COLO668 (cell line): ENCODE measurements around the gene ST6GAL2.

Source experiments
- DNase-seq: peaks from one replicate; lab custom pipeline; 2025; ENCODE audit not compliant: unreplicated experiment; lab: John Stamatoyannopoulos, UW

Gene ST6GAL2

DNA sequence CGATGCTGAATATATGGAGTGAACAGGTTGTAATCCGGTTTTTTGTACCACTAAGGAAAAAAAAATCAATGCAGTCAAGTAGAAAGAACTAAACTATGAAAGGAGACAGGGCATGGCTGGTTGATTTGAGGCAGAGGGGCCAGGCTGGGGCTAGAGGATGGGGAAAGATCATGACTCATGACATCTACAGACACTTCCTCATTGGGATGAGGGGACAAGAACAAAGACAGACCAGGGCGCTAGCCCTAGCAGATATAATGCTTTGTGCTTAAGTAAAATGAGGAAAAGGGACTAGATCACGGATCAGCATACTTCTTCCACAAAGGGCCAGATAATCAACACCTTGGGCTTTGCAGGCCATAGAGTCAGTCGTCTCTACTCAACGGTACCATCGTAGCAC, 55.8 kb downstream of the ST6GAL2 start:
- DNase-seq: no peak

DNA sequence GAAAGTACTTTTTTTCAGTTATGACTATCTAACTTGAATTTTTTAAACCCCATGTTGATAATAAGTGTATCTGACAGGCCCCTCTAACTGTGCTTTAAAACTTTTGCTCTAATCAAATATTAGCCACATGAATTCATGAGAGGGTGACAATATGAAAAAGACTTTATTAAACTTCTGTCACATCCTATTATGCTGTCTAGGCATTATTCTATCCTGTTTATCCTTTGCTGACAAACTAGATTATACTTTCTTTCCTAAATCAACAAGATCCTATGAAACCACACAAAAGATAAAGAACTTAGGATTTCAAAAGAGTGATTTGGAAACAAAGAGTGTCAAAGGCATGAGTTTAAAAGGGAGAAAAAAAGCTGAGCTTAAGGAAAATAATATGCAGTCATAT, 57.8 kb downstream of the ST6GAL2 start:
- DNase-seq: no peak

DNA sequence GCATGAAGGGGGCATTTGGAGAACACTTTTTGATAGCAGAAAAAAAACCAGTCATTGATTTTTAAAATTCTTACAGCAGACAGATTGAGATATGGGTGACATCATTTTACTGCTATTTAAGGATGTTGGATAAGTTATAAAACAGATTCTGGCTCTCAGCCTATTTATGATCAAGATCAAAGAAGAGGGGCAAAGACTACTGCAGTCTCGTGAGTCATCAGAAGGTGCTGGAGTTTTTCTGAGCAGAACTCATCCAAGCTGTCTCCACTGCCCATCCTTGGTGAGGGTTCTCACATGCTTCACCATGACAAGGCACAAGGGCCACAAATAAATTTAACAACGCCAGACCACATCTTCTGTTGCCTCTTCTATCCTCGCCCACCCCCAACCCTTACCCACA, 58.8 kb downstream of the ST6GAL2 start:
- DNase-seq: no peak

DNA sequence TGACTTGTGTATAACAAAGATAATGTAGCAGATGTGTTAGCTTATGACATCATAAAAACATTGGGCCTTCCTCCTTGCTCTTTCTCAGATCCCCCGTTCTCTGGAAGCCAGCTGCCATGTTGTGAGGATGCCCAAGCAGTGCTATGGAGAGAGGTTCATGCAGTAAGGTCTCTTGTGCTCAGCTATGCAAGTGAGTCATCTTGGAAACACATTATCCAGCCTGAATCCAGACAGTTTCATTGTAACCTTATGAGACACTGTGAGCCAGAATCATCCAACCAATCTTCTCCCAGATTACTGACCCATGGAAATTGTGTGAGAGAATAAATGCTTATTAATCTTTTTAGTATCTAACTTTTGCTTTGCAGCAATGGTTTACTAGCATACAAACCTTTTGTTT, 60.8 kb downstream of the ST6GAL2 start:
- no peak for DNase-seq

DNA sequence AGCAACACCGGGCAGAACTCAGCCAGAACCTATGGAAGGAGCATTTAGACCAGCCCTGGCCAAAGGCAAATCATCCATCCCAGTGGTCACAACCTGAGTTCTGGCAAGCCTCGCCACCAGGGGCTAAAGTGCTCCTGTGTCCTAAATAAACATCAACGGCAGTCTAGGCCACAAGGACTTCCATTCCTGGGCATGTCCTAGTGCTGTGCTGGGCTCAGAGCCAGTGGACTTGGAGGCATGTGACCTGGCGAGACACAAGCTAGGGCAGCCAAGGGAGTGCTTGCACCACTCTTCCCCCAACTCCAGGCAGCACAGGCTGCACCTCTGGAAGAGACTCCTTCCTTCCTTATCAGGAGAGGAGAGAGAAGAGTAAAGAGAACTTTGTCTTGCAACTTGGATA, 69.0 kb downstream of the ST6GAL2 start:
- no peak for DNase-seq

DNA sequence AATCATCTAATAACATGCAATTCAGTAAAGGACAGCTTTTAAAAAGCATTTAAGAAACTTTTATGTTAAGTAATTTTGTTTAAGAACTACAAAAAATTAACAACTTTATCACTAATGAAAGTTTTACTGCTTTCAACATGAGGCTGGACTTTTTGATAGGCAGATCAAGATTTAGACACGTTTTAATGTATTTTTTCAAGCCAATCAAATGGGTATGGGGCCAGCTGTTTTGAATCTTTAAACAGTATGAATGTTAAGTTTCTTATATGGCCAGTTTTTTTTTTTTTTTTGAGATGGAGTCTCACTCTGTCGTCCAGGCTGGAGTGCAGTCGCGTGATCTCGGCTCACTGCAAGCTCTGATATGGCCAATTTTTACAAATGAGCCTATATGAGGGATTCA, 73.1 kb downstream of the ST6GAL2 start:
- no peak for DNase-seq

DNA sequence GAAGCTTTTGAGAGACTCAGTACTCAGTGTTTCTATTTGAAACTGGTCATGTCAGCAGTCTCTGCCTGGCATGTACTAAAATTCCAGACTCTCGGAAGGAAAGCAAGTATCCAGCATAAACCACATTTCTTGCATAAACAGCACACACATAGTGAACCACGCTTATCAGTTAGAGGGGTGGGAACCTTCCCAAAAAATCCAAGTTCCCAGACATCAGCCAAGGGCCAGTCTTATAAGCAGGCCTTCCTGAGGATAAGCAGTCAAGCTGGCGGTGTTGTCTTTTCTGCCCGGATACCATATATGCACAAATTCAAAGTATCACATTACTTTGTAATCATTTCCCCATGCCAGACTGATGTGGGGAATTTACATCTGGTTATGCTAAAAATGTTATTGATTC, 73.6 kb downstream of the ST6GAL2 start:
- DNase-seq: no peak

DNA sequence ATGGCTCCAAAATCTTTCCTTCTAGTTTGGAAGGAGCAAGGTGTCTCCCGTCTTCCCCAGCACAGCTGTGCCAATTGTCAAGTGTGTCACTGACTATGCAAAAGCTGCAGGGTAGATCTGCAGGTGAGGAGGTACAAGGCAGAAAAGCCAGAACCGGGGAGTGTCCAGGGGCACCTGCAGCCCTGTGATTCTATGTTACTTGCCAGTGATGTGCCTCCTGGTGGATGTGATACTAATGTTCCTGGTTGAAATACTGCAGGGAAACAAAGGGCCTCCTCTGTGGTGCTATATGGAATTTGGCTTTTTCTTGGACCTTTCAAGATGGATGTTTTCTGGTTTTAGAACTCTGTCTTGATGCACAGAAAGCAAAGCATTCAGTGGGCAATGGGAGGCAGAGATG, 80.3 kb downstream of the ST6GAL2 start:
- no peak for DNase-seq

DNA sequence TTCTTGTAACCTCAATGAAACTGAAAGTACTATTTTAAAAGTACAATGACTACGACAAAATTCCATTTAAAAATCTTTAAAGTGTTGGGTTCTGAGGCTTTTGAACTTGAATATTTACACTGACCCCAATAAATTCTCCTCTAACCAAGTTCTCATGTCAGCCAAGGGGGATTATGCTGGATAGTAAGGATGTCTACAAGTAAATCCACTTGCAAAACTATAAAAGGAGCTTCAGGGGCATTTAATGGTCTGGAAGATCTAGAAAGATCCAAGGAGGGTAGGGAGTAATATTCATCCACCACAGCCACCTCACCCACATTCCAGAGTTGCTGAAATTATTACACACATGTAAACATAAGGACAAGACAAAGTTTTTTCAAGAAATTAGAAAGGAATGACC, 81.8 kb downstream of the ST6GAL2 start:
- no peak for DNase-seq

DNA sequence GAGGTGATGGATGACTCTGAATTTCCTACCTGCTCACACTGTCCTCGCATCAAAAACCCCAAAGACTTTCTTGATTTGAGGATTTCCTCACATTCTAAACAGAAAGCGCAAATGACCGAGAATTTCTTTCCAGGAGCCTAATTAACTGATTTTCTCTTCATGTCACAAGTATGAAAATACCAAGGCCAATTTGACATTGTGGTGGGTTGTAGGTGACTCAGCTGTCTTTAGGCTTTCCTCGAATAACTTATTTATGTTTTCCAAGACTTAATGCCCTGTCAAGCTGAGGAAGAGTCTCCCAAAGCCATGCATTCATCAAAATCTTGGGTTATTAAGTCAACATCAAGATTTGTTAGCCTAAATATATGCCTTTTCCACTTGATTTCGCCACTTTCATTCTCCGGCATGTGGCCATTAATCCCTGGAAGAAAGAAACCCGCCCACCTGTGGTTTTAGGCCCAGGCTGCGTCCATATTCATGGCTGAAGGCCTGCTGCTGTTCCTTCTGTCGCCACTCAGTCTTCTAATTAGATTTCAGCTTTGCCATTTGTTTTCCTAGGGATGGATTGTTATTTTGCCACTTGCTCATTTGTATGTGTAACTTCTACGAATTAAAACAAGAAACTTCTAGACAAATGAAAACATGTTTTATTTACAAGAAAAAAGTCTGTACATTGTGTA, 84.9 kb downstream of the ST6GAL2 start:
- no peak for DNase-seq

DNA sequence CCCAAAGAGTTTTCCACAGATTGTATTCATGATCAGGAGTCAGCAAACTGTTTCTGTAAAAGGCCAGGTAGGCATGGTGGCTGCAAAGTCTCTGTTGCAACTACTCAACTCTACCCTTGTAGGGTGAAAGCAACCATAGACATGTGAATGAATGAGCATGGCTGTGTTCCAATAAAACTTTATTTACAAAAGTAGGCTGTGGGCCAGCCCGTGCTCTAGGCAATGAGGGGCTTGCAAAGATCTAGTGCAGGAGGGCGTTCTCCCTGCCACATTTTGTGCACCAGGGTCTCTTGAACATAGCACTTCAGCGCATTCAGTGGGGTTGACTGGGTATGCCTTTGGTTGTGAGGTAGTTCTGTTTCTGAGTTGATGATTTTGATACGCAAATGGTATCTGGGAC, 85.8 kb downstream of the ST6GAL2 start:
- DNase-seq: no peak

DNA sequence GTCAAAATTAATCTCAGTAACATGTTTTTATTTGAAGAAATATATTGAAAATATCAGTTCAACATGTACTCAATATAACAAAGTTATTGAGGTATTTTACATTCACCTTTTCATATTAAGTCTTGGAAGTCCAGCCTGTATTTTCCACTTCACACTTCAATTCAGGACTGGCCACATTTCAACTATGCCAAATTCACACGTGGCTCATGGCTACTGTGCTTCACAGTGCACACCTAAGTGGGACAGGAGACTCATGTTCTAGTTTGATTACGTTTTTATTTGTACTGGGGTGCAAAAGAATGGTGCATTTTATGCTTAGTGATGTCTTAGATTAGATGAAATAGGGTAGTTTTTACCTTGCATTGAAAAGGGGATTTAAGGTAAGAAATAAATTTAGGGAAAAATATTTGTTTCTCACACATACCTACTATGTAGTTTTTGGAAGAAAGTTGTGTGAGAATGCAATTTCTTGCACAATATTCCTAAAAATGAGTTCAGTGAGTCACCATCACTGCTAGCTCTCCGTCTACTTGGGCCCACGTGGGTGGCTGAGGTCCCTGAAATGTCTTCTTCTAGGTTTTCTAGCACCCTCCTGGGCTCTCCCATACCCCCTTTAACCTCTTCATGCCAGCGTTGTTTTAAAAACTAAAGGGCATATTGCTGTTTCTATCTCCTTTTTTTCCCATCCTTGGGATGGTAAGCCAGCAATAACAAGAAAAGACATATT, 87.0 kb downstream of the ST6GAL2 start:
- no peak for DNase-seq

DNA sequence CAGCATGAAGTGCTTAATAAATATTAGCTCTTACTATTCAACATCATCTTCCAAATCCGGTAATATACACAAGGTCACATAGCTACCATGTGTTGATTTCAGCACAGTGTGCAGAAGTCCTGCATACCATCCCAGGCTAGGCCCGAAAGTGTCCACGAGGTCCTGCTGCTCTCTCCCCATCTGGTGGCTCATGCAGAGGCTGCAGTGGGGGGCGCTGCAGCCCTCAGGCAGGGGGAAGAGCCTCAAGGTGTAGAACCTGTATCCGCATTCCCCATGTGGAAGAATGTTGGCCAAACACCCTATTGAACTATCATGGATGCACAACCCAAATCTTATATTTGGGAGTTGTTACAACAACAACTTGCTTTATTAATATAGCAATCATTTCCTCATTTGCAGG, 88.5 kb downstream of the ST6GAL2 start:
- no peak for DNase-seq

DNA sequence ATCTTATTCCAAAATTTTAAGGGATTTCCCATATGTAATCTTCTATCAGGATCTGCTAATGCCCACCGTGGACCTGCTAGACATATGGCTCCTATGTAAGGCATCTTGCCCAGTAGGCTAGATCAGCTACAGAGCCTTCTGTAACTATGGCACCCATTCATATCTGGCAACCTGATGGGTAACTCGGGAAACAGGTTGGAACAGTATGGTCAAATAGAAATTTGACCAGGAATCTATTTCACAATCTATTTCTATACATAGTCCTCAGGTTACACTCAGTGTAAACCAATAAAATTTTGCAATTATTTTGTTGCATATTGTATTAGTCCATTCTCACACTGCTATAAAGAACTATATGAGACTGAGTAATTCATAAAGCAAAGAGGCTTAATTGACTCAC, 93.3 kb downstream of the ST6GAL2 start:
- DNase-seq: no peak

DNA sequence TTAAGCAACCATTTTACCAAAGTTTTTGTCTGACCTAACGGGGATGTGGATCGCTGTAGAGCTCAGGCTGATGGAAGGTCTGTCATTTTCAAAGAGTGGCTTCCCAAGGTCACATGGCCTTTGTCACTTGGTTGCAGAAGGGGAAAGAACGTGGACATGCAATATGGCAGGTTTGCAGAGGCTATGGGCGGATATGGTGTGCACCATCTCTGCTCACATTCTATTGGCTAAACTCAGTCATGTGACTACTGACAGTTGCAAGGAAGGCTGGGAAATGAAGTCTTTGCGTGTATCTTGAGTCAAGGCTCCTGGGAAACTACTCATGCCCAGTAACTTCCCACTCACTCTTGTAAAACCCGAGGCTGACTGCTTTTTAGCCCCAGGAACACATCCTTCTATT, 96.8 kb downstream of the ST6GAL2 start:
- DNase-seq: no peak

DNA sequence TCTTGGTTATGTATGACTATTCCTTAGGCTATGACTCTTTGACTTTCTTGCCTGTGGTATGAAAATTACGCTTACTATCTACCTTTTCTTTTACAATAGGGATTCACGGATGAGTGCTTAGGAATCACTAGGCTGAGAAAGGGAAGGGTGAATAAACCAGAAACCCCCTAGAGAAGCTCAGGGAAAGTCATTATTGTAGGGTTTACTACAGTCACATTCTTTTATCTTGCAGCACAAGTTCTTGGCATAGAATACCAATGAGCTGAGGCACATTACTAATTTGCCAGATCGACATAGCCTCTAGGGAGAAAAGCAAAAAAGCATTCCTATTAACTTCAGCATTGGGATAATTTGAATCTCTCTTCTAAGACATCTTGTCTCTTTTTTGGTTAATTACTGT, 103.3 kb downstream of the ST6GAL2 start:
- no peak for DNase-seq

DNA sequence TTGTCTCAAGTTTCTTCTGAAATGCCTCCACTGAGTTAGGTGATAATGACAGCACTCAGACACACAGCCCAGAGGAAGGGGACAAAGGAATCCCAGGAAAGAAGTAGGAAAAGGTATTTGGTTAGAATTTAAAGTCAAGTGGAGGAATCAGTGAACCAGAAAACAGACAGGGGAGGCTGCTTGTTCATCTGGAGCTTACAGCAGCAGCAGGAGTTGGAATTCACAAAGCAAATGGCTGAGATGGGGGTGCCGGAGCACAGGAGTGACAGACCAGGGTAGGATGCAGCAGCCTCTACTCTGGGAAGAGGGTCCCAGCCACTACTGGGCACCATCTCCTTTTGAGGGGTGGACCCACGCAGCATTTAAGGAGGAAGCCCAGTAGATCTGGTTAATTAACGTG, 104.8 kb downstream of the ST6GAL2 start:
- DNase-seq: no peak

DNA sequence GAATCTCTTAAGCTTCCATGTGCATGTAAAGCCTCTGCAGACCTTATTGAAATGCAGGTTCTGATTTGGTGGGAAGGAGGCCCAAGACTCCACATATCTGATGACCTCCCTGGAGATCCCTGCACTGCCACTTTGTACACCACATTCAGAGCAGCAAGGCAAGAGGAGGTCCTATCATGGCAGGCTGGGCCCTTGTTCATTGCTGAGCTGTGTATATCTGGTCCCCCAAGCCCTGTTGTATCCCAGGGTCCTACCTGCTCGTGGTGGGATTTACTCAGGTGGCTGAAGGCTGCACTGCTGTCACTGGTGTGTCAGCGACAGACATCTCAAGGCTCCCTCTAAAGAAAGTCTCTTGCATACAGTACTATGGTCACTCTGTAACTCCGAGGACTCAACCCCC, 114.2 kb downstream of the ST6GAL2 start:
- DNase-seq: no peak

DNA sequence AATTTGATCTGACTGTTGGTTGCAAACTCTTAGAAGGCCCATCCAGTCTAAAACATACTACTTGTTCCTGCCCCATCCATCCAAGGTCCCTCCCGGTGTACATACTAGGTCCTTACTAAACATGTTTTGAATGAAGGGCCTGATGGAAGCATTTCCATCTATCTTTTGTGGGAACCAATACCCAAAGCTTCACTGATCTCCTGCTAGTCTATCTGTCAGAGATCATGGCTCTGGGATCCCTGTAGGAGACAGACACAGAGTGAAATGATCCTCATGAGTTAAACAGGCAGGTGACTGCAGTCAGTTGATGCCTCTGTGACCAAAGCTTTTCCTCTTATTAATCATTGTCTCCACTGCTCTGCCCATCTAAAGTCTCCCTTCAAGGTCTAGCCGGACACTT, 115.0 kb downstream of the ST6GAL2 start:
- DNase-seq: no peak

DNA sequence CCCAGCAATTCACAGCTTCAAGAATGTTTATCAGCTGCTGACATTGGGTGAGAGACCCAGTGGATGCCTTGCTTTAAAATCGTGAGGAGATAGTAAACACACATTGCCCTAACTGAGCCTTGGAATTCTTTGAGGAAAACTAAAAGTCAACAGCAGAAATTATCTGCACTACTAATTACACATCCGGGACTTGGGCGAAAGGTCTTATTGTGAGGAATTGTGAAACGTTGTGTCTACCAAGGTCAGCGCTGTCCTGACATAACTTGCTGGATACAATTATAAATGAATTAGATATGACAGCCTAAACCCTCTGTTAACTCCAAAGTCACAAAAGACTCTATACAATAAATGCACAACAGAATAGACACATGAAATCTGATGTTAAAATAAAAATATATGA, 121.4 kb downstream of the ST6GAL2 start:
- no peak for DNase-seq

DNA sequence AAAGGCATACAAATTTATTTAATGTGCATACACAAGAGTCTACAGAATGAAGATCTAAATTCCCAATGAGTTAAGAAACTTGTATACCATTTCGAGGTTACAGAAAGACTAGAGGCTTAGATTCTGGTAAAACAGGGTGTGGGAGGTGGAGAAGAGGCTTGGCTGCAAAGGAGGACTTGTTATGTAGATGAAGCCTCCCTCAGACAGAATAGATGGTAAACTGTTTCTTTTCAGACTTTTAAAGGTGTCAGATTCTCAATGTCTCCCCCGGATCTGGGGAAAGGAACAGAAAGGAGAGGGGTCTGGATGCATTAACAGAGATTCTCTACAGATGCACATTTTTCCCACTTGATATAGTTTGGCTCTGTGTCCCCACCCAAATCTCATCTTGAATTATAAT, 126.0 kb downstream of the ST6GAL2 start:
- no peak for DNase-seq

DNA sequence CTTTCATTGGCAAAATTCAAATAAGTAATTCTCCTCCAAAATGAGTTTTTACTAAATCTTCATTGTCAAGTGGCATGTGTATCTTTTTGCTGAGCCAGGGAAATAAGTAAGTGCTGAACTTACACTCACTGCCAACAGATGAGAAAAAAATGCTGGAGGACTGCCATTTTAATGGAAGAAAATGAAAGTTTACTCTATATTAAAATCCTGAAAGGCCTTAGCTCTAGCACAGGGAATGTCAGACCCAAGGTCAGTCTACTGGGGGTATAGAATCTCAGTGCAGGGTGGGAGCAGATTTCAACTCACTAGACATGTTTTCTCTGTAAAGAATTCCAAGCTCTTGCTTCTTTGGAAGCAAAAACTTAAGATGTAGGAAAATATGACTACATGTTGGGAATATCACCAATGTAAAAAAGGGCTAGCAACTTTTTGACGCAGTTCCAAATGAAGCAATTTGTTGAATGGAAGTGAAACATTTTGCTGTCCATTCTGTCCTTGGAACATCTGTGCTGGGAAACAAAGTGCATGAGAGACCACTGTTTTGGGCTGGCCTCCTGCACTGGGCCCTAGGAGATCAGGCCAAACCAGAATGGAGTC, 127.0 kb downstream of the ST6GAL2 start:
- DNase-seq: no peak
